GM10266 (cell line): ENCODE measurements around the gene OPCML.

ENCODE experiments used
- DNase-seq: peaks from one replicate; pipeline ENCODE4 v3.0.0; 2012; ENCODE audit errors: extremely low spot score
- TF ChIP-seq, protein P1 (sequence below): IDR thresholded peaks from 2 replicates; pipeline ENCODE4 v1.5.1; 2012; ENCODE audit warnings: mild to moderate bottlenecking, low read depth; ENCODE audit not compliant: control insufficient read depth, insufficient read depth; ENCODE audit errors: missing control alignments

Gene OPCML

DNA sequence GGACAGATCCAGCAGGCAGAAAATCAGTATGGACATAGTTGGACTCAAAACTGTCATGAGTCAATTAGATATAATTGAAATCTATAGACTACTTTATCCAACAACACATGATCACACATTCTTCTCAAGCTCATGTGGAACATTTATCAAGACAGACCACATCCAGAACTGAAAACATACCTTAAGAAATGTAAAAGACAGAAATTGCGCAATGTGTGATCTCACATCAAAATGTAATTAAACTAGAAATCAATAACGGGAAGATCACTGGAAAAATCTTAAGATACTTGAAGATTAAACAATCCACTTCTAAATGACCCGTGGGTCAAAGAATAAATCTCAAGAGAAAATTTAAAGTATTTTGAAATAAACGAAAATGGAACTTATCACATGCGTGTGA, 435.3 kb downstream of the OPCML start:
- TF ChIP-seq, protein P1, sequence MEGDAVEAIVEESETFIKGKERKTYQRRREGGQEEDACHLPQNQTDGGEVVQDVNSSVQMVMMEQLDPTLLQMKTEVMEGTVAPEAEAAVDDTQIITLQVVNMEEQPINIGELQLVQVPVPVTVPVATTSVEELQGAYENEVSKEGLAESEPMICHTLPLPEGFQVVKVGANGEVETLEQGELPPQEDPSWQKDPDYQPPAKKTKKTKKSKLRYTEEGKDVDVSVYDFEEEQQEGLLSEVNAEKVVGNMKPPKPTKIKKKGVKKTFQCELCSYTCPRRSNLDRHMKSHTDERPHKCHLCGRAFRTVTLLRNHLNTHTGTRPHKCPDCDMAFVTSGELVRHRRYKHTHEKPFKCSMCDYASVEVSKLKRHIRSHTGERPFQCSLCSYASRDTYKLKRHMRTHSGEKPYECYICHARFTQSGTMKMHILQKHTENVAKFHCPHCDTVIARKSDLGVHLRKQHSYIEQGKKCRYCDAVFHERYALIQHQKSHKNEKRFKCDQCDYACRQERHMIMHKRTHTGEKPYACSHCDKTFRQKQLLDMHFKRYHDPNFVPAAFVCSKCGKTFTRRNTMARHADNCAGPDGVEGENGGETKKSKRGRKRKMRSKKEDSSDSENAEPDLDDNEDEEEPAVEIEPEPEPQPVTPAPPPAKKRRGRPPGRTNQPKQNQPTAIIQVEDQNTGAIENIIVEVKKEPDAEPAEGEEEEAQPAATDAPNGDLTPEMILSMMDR: no peak
- no peak for DNase-seq

DNA sequence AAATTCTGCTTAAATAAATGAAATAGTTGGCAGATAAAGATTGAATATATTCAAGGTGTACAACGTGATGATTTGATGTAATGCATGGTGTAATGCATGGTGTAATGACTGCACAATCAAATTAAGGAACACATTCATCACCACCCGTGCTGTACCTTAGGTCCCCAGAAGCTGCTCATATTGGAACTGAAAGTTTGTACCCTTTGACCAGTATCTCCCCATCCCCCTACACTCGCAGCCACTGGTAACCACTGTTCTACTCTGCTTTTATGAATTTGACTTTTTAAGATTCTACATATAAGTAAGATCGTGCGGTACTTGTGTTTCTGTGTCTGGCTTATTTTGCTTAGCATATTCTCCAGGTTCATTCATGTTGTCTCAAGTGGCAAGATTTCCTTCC, 445.8 kb downstream of the OPCML start:
- TF ChIP-seq, protein P1: no peak
- DNase-seq: no peak

DNA sequence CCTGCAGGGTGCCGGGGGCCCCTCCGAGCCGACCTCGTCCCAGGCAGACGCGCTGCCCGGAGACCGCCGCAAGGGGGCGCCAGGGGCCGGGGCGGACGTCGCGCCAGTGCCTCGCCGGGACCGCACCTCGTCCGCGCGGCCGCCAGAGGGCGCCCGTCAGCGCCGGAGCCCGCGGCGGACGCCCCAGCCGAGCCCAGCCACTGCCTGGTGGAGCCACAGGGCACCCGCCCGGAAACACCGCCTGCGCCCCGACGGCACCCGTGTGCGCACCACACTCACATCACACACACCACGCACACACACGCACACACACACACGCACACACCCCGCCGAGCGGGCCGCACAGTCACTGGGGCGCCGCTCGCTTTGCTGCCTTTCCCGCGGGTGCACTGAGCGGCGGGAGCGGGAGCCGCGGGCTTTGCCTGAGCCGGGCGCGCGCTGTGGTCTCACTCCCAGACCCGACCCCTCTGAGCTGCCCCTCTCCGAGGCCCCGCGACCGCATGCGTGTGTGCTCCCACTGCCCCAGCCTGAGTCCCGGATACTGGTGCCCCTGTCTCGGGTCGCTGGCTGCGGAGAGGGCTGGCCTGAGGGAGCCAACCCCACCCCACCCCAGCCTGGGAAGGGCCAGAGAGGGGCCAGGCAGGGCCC, 449.3 kb downstream of the OPCML start:
- peak; percentile 91 for DNase-seq
- TF ChIP-seq, protein P1: peak; percentile 95

DNA sequence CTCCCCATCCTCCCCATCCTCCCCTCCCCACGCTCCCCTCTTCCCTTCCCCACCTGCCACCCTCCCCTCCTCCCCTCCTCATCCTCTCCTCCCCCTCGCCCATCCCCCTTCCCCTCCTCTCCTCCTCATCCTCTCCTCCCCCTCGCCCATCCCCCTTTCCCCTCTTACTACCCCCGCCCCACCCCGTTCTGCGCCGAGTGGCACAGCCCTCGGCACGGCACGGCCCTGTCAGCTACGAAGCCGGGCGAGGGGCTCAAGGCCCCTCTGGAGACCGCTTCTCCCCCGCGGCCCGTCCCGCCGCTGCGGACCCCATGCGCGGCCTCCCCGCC, 449.9 kb downstream of the OPCML start:
- TF ChIP-seq, protein P1: no peak
- no peak for DNase-seq

DNA sequence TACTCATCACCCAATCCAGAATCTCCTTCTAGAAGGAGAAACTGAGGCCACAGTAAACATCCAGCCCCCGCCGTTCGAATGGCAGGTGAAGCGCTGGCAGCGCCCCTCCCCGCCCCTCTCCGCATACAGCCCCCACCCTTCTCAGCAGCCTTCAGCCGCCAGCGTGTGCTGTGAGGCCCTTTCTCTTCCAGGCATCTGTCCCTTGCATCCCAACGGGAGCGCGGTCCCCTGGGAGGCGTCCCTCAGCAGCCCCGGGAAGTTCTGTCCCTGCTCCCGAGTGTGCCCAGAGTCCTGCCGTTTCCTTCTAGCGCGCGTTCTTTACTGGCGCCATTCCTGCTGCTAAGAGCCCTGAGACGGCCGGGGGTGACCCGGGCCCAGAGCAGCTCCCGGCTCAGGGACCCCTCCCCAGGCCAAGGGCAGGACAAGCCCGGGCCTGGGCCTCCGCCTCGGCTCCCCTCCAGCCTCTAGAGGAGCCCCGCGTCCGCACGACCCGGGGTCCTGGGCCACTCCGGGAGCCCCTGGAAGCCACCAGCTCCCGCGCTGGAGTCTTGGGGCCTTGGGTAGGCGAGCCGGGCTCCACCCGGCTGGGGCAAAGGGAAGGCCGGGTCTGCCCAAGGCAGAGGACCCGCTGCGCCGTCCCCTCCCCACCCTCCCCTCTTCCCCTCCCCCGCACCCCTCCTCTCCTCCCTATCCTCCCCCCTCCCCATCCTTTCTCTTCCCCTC, 450.4 kb downstream of the OPCML start:
- no peak for DNase-seq
- TF ChIP-seq, protein P1: no peak

DNA sequence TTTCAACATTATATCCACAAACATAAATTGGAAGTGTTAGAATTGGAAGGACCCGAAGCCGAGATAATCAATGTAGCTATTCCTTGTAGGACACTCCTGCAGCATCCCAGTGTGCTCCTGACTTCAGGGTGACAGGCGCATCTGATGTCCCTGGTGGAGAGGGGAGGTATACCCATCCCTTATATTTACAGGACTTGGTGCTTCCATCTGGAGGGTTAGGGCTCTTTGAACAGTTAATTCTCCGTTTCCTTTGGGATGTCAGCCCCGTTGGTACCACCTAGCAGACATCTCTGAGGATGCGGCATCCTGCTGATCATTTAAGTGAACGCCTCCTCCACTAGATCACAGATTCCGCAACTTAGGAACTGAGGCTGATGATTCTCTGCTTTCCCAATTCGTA, 451.3 kb downstream of the OPCML start:
- TF ChIP-seq, protein P1: no peak
- no peak for DNase-seq

DNA sequence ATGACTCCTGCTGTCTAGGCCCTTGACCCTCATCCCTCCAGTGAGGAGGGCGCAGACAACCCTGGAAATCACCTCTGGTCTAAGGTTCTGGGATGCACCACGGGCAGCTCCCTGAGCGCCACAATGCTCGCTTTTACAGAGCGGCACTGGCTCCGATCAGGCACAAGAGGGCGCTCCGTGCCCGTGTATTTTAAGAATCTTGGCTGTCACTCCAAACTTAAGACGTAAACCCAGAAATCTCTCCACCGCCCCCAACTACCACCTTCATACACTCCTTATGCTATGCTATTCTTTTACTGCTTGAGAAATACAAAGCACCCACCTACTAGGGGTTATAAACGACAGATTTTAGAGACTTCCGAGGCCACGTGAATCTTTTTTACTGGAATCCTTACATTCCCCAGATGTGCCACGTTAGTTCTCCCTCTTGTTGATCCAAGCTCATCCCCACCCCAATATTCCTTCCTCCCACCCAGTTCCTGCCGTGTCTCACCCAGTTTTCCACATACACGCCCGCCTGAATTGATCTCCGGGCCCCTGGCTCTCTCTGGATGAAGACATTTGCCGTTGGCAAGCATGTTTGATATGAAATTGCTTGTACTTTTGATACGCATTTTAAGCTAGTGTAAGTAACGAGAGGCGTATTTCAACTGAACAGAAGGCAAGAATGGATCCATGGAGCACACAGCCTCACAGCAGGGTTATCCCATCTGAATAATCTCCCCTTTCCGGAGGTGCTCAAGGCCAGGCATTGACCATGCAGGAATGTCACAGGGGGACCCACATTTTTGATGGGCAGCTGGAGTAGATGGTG, 453.5 kb downstream of the OPCML start:
- peak; percentile 61 for DNase-seq
- TF ChIP-seq, protein P1: peak; percentile 78
